Stimulated activated naive B cell treated with anti-CD40 and anti-IgM and Interleukin-4, amounts not matched to agents 10 μg/mL and 1 μg/mL and 100 μg/mL, for 72 hours (primary cell): ENCODE results near the gene IQCH.

Experiments
- ATAC-seq, 2 donors: fragments of 150-1000 bp; cut with Tn5 transposase; replicated peaks; 2 replicates each; pipeline ENCODE4 v1.10.0; 2021; ENCODE audit warnings: moderate library complexity in 1 of 2
- DNase-seq: peaks from one replicate; pipeline ENCODE4 v3.0.0; 2021
- H3K27ac Mint-ChIP-seq: one replicate; pipeline ENCODE4 v1.8.0; 2022; ENCODE audit warnings: mild to moderate bottlenecking, mixed read lengths
- H3K27me3 Mint-ChIP-seq, 2 donors: one replicate each; pipeline ENCODE4 v1.8.0; 2022; ENCODE audit warnings: mixed read lengths in 2 of 2
- H3K36me3 Mint-ChIP-seq, 2 donors: one replicate each; pipeline ENCODE4 v1.8.0; 2022; ENCODE audit warnings: mixed read lengths in 2 of 2, mild to moderate bottlenecking in 1 of 2
- H3K4me1 Mint-ChIP-seq, 2 donors: one replicate each; pipeline ENCODE4 v1.8.0; 2022; ENCODE audit warnings: mixed read lengths in 2 of 2, mild to moderate bottlenecking in 1 of 2
- H3K4me3 Mint-ChIP-seq, 2 donors: one replicate each; pipeline ENCODE4 v1.8.0; 2022; ENCODE audit warnings: mild to moderate bottlenecking in 2 of 2, mixed read lengths in 2 of 2, moderate library complexity in 1 of 2
- H3K9me3 Mint-ChIP-seq, 2 donors: one replicate each; pipeline ENCODE4 v1.8.0; 2022; ENCODE audit warnings: mixed read lengths in 2 of 2, mild to moderate bottlenecking in 1 of 2

IQCH gene

GRCh38 chr15:67394873-67395639 is 140.5 kb downstream of the IQCH start:
- ATAC-seq (no peak), DNase-seq (no peak)
- H3K36me3 Mint-ChIP-seq: no peaks in the 10 kb centered on the region
- H3K4me3 Mint-ChIP-seq: no peak overlapping the region
- H3K4me1 Mint-ChIP-seq: peaks cover 4 to 13% of the 10 kb centered on the region in 2 donors
- H3K27ac Mint-ChIP-seq: no peak overlapping the region
- no peaks in the 10 kb centered on the region for H3K9me3 Mint-ChIP-seq
- H3K27me3 Mint-ChIP-seq: peaks cover 0 to 5% of the 10 kb centered on the region in 2 donors

DNA sequence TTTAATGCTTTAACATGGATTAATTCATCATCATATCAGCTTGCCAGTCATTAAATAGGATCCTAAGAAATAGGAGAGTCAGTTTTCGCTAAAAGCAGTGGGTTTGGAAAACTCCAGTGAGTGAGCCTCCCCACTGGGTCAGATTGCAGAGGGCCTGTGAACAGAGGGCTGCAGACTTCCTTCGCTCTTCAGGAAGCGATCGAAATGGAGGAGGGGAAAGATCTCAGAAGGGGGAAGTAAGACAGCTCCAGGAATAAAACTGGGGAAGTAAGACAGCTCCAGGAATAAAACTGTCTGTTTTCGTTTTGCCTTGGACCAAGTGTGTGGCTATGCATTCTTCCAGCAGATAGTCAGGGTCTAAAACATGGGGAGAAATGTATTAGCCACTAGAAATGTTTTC is 141.5 kb downstream of the IQCH start:
- Mint-ChIP-seq H3K27ac (no peak overlapping the region), H3K27me3 (peaks cover 0 to 5% of the 10 kb centered on the region in 2 donors), H3K4me1 (peaks cover 4 to 13% of the 10 kb centered on the region in 2 donors), H3K9me3 (no peaks in the 10 kb centered on the region), H3K4me3 (no peak overlapping the region), H3K36me3 (no peaks in the 10 kb centered on the region)
- no peak for ATAC-seq
- no peak for DNase-seq

- no peak overlapping the region for H3K27ac Mint-ChIP-seq
- peaks cover 4 to 13% of the 10 kb centered on the region in 2 donors for H3K4me1 Mint-ChIP-seq
- no peaks in the 10 kb centered on the region for H3K9me3 Mint-ChIP-seq
- ATAC-seq (no peak), DNase-seq (no peak)
- peaks cover 0 to 1% of the 10 kb centered on the region in 2 donors for H3K27me3 Mint-ChIP-seq
- no peak overlapping the region for H3K4me3 Mint-ChIP-seq
- no peaks in the 10 kb centered on the region for H3K36me3 Mint-ChIP-seq
These were observed 142.6 kb downstream of the IQCH start for GRCh38 chr15:67397139-67397538.

- H3K4me1 Mint-ChIP-seq: peaks cover 0 to 5% of the 10 kb centered on the region in 2 donors
- ATAC-seq (no peak), DNase-seq (no peak)
- H3K4me3 Mint-ChIP-seq: no peak overlapping the region
- no peaks in the 10 kb centered on the region for H3K36me3 Mint-ChIP-seq
- H3K27ac Mint-ChIP-seq: no peak overlapping the region
- no peaks in the 10 kb centered on the region for H3K9me3 Mint-ChIP-seq
- H3K27me3 Mint-ChIP-seq: no peaks in the 10 kb centered on the region
These were observed 145.3 kb downstream of the IQCH start for GRCh38 chr15:67399925-67400324.

DNA sequence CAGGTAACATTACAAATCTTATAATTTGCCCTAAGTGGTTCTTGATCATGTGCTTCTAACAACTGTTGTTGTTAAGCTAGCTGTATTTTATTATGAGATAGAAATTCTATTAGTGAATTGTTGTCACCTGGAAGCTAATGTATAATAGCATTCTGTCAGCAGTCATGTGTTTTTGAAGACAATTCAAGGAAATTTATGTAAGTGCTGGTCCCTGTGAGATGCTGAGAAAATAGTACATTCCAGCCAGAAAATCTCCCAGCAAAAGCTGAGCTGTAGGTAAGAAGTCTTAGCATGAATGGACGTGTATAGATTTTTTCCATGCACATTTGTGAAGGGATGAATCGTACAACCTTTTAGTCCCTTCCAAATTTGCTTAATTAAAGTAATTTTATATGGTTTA is 146.3 kb downstream of the IQCH start:
- Mint-ChIP-seq H3K27me3 (no peaks in the 10 kb centered on the region), H3K4me3 (no peak overlapping the region), H3K27ac (no peak overlapping the region), H3K36me3 (no peaks in the 10 kb centered on the region), H3K9me3 (no peaks in the 10 kb centered on the region), H3K4me1 (peaks cover 0 to 4% of the 10 kb centered on the region in 2 donors)
- DNase-seq: no peak
- no peak for ATAC-seq

DNA sequence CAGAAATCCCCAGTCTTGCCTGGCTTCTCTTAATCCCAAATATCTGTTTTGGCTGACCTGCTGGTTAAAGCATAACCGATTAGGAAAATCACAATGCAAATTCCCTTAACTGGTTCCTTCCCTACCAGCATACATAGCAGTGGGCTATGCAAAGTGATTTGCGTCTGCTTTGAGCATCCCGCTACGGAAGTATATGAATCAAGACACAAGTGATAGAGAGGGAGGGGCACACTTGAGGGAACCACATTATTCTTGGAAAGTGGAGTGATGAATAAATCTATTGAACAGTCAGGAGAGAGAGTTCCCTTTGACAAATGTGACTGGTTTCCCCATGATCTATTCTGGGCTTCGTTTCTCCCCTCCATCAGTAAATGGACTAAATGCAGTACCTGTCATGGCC is 146.8 kb downstream of the IQCH start:
- H3K4me3 Mint-ChIP-seq: no peak overlapping the region
- H3K4me1 Mint-ChIP-seq: no peaks in the 10 kb centered on the region
- no peak for ATAC-seq
- no peak for DNase-seq
- H3K27ac Mint-ChIP-seq: no peak overlapping the region
- no peaks in the 10 kb centered on the region for H3K27me3 Mint-ChIP-seq
- no peaks in the 10 kb centered on the region for H3K9me3 Mint-ChIP-seq
- H3K36me3 Mint-ChIP-seq: no peaks in the 10 kb centered on the region

- H3K4me3 Mint-ChIP-seq: no peak overlapping the region
These were observed 149.0 kb downstream of the IQCH start for GRCh38 chr15:67403428-67404154.

GRCh38 chr15:67405208-67406191 is 150.9 kb downstream of the IQCH start:
- no peaks in the 10 kb centered on the region for H3K4me1 Mint-ChIP-seq
- no peak overlapping the region for H3K4me3 Mint-ChIP-seq
- H3K36me3 Mint-ChIP-seq: no peaks in the 10 kb centered on the region
- DNase-seq (no peak), ATAC-seq (no peak)
- H3K9me3 Mint-ChIP-seq: no peaks in the 10 kb centered on the region
- no peak overlapping the region for H3K27ac Mint-ChIP-seq
- H3K27me3 Mint-ChIP-seq: no peaks in the 10 kb centered on the region

More at GRCh38 chr15:67403428-67404154, 149.0 kb downstream of the IQCH start:
- Mint-ChIP-seq H3K36me3 (no peaks in the 10 kb centered on the region), H3K4me1 (no peaks in the 10 kb centered on the region), H3K27me3 (no peaks in the 10 kb centered on the region), H3K27ac (no peak overlapping the region), H3K9me3 (no peaks in the 10 kb centered on the region)
- DNase-seq (no peak), ATAC-seq (no peak)

- Mint-ChIP-seq H3K9me3 (no peaks in the 10 kb centered on the region), H3K4me1 (no peaks in the 10 kb centered on the region), H3K36me3 (no peaks in the 10 kb centered on the region), H3K27ac (no peak overlapping the region), H3K4me3 (no peak overlapping the region), H3K27me3 (no peaks in the 10 kb centered on the region)
- ATAC-seq (peak in 1 of 2 donors; percentile 41), DNase-seq (no peak)
These were observed 151.8 kb downstream of the IQCH start for GRCh38 chr15:67406257-67406861.

- Mint-ChIP-seq H3K9me3 (no peaks in the 10 kb centered on the region), H3K4me1 (no peaks in the 10 kb centered on the region), H3K36me3 (no peaks in the 10 kb centered on the region), H3K27ac (no peak overlapping the region), H3K4me3 (no peak overlapping the region), H3K27me3 (no peaks in the 10 kb centered on the region)
- DNase-seq (no peak), ATAC-seq (no peak)
These were observed 153.2 kb downstream of the IQCH start for GRCh38 chr15:67407786-67408185.

DNA sequence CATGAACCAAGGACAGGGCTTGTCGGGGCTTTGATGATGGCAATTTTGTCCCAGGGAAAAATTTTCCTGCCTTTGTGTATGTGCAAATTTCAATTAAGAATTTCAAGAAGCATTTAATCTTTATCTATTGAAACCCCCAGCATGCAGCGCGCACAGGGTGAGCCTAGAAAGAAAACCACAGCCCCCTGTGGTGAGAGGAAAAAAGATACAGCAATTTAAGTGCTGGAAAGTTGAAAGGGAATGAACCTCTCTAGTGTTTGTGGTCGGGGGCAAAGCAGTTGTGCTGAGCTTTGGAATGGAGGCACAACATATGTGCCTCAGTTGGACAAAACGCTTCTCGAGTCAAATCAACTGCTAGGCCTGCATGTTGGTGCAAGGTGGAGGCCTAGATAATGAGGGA is 154.6 kb downstream of the IQCH start:
- H3K4me1 Mint-ChIP-seq: no peaks in the 10 kb centered on the region
- peaks cover 1 to 2% of the 10 kb centered on the region in 2 donors for H3K36me3 Mint-ChIP-seq
- no peak overlapping the region for H3K27ac Mint-ChIP-seq
- no peaks in the 10 kb centered on the region for H3K27me3 Mint-ChIP-seq
- ATAC-seq (no peak), DNase-seq (no peak)
- H3K9me3 Mint-ChIP-seq: no peaks in the 10 kb centered on the region
- no peak overlapping the region for H3K4me3 Mint-ChIP-seq

- DNase-seq: no peak
- Mint-ChIP-seq H3K27me3 (peaks cover 0 to 4% of the 10 kb centered on the region in 2 donors), H3K4me1 (no peaks in the 10 kb centered on the region), H3K9me3 (no peaks in the 10 kb centered on the region), H3K4me3 (no peak overlapping the region), H3K27ac (no peak overlapping the region), H3K36me3 (peaks cover 3 to 8% of the 10 kb centered on the region in 2 donors)
- ATAC-seq: no peak
These were observed 156.9 kb downstream of the IQCH start for GRCh38 chr15:67411486-67411885.

DNA sequence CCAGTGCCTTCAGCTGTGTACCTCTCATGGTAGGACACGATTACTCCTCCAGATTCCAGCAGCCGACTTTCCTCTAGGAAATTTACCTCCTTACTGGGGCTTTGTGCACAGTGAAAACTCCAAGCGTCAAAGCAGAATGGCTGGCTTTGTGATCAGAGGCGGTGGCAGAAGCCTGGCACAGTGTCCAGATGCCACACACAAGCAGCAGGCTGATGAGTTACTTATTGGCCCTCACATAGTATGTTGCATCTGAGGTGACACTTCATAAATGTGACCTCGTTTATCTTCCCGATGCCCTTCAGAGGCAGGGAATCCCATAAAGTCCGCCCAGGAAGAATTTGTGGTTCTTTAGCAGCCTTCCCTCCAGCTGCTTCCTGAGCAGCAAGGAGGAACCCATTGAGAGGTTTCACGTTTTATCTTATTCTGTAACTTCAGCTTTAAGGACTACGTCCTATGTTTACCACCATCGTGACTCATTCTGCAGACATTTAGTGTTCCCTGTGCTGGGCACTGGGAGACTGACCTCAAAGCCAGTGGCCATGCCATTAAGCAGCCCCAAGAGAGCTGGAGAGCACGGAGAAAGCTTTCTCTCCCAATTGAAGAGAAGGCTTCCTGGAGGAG is 159.3 kb downstream of the IQCH start:
- ATAC-seq: no peak
- H3K9me3 Mint-ChIP-seq: no peaks in the 10 kb centered on the region
- peaks cover 3 to 8% of the 10 kb centered on the region in 2 donors for H3K36me3 Mint-ChIP-seq
- DNase-seq: no peak
- H3K27ac Mint-ChIP-seq: no peak overlapping the region
- no peaks in the 10 kb centered on the region for H3K4me1 Mint-ChIP-seq
- H3K4me3 Mint-ChIP-seq: no peak overlapping the region
- peaks cover 0 to 4% of the 10 kb centered on the region in 2 donors for H3K27me3 Mint-ChIP-seq
